GM19328 (cell line): ENCODE measurements around the gene FAM229B.
"Not testable (repeated sequence)": the region's sequence is repeated elsewhere in the genome, so short reads cannot be mapped to it uniquely, and the experiment has no call there.

Experiments used
- ATAC-seq: cut with Tn5 transposase; IDR thresholded peaks from one replicate; pipeline ENCODE4 v1.9.1; 2021; ENCODE audit warnings: mild to moderate bottlenecking, moderate library complexity; ENCODE audit not compliant: unreplicated experiment

The FAM229B gene

DNA sequence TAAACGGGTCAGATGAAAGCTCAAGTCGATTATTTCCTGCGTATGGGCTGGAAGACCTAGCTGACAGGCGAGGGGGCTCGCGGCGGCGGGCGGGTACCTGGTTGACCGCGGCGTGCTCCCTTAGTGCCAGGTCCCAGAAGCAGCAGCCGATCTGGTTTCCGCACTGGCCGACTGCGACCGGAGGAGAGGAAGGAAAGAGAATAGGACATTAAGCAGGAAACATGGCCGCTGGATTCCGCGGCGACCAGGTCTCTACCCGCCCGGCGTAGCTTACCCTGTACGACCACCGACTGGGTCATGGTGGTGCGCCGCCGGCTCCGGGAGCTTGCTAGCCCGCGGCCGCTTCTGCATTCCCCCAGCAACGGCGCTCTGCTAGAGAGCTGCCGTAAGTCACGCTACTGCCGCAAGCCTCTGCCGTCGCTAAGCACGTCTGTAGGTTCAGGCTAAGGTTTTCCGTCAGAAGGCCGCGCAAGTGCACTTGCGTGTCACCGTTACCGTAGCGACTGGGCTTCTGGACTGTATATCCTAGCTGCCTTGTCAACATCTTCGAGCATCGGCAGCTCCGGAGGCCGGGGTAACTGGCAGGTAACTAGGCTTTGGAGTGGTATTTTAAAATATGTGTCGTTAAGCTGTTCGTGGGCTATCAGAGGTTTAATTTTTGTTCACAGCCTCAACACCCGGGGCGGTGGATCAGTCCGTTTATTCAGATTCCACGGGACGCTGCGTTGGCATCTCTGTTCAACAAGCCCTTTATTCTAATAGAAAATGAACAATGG lies at the start of gene FAM229B, which contains the start of gene TUBE1:
Gene FAM229B (plus strand): TSS at position 456 of the 776 bp plus-strand sequence. CDS start 11,693 bp downstream, outside the sequence.
Gene TUBE1 (minus strand): TSS at position 347 of the 776 bp plus-strand sequence. CDS start 48 bp downstream, at position 299.
- peak; percentile 98 for ATAC-seq

GRCh38 chr6:112037783-112038216 lies 49.6 kb upstream of the FAM229B start:
- ATAC-seq, result no peak

DNA sequence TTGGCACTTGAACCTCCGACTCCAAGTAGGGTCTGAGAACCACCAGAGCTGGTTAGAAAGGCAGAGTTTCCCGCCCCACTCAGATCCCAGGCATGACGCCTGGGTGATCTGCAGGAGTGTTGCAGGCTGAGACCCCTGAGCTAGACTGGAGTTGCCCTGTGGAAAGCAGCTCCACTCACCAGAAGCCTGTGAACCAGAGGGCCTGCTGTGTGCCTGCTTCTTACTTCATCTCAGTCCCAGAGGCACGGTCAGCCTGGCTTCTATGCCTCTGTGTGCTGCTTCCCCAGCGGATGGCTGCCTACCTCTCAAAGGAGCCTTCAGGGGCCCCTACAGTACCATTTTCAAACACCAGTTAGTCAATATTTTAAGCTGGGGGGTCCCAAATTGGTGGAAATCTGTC lies 49.1 kb upstream of the FAM229B start:
- ATAC-seq, result no peak

- ATAC-seq, result no peak
These were observed 48.5 kb upstream of the FAM229B start for GRCh38 chr6:112038756-112039430.

- ATAC-seq, result no peak
These were observed 48.0 kb upstream of the FAM229B start for GRCh38 chr6:112039431-112039770.

DNA sequence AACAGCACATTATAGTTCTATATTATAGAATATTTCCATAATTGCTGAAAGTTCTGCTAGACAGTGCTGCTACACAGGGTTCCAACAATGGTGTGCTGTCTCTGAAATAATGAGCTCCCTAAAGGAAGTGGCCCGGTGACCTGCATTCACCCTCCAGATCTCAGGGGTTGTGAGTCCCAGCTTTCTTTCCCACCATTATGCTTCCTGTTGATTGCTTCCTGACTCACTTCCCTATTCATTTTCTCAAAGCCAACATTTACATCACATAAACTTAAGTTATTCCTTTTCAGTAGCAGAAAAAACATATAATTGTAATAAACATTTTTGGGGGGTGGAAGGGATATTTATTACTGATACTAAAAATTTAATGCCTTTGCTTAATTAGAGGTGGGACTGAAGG lies 46.4 kb upstream of the FAM229B start:
- ATAC-seq, result no peak

GRCh38 chr6:112041535-112041934 lies 45.9 kb upstream of the FAM229B start:
- ATAC-seq, result no peak

DNA sequence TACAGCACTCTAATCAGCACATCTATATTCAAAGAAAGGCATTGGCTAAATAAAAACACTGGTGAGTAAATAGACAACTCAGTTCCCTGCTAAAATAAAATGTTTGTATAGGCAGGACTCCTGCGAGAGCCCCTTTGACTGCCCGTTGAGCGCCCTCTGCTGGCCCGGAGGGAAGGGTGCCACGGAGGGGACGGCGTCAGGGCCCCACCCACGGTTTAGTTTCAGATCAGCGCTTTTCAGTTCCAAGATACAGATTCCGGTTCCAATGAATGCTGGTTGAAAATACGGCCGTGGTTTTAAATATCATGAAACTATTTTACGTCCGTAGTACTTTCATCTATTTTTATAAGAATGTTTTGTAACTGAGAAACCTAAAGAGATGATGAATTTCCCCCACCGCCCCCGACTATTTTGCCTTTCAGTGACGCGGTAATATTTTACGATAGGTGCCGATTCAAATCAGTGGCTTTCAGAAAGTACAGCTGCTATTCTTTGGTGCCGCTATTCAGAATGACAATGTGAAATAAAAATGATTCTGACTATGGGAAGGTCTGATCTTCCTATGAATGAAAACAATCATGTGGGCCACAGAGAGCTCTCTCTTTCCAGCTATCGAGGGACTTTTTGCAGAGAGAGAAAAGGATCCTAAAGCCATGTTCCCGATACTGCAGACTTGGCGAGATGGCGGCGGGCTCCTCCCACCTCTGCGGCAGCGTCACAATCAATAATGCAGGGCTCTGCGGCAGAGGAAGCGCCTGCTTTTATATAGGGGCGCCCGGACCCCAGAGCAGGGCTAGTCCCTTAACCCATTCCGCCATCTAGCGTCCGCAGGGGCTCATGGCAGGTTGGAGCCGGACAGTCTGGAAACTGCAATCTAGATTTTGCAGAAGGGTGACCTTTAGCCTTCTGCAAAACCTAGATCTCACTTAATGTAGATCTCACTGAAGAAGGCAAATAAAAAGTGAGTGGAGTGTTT lies 44.1 kb upstream of the FAM229B start:
- ATAC-seq, result peak; percentile 88

DNA sequence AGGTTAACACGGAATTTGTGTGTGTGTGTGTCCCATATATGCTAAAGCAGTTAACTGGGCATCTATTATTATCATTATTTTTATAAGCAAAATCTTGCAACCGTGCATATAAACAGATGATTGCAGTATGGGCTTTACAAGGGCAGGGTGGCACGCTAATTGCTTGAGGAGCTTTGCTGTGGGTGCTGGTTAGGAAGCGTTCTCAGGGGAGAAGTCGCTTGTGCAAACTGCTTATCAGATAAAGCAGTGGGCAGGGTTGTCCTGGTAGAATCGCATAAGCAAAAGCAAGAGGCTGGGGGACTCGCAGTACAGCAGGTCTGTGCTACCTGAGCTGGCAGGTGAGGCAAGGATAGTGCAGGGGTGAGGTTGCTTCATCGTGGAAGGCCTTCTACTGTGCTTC lies 43.2 kb upstream of the FAM229B start:
- no peak for ATAC-seq

GRCh38 chr6:112044856-112045255 lies 42.5 kb upstream of the FAM229B start:
- no peak for ATAC-seq

DNA sequence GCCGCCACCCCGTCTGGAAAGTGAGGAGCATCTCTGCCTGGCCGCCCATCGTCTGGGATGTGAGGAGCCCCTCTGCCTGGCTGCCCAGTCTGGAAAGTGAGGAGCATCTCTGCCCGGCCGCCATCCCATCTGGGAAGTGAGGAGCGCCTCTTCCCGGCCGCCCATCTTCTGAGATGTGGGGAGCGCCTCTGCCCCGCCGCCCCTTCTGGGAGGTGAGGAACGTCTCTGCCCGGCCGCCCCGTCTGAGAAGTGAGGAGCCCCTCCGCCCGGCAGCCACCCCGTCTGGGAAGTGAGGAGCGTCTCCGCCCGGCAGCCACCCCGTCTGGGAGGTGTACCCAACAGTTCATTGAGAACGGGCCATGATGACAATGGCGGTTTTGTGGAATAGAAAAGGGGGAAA lies 39.9 kb upstream of the FAM229B start:
- not testable (repeated sequence) for ATAC-seq

DNA sequence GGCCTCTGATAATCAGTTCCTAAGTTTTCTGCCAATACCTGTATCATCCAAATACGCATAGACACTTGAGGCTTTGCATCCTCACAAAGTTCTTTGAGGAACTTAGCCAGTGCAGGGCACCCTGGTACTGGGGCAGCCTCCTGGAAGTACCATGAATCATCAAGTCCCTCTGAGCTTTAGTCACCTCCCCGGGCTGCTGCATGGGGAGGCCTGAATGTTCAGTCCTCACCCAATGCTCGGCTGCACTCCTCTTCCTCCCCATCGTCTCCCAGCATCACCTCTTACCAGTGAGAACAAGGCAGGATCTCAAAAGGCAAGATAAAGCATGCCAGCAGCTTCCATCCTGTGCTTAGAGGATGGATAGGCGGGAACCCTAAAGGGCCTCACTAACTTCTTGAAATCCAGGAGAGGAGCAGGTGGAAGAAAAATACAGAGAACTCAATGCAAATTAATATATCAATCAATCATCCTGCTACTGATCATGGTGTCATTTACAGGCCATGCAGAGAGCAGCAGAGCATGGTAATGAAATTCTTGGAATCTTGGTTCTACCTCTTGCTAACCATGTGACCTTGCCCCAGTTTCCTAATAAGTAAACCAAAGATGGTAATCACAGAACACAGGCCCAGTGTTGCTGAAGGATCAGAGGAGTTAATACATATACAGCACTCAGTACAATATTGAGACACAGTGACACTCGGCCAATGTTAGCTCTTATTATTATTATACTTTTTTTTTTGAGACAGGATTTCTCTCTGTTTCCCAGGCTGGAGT lies 38.2 kb upstream of the FAM229B start:
- no peak for ATAC-seq

- no peak for ATAC-seq
These were observed 37.4 kb upstream of the FAM229B start for GRCh38 chr6:112049996-112050395.

GRCh38 chr6:112050429-112050828 lies 37.0 kb upstream of the FAM229B start:
- no peak for ATAC-seq

GRCh38 chr6:112051251-112051740 lies 36.1 kb upstream of the FAM229B start:
- ATAC-seq, result not testable (repeated sequence)

- ATAC-seq, result no peak
These were observed 33.4 kb upstream of the FAM229B start, which contains the start of gene CCN6 for GRCh38 chr6:112054001-112054400. Gene CCN6, plus strand, starts transcription at chr6:112054104. Its CDS starts 254 bp downstream, at chr6:112054358.

DNA sequence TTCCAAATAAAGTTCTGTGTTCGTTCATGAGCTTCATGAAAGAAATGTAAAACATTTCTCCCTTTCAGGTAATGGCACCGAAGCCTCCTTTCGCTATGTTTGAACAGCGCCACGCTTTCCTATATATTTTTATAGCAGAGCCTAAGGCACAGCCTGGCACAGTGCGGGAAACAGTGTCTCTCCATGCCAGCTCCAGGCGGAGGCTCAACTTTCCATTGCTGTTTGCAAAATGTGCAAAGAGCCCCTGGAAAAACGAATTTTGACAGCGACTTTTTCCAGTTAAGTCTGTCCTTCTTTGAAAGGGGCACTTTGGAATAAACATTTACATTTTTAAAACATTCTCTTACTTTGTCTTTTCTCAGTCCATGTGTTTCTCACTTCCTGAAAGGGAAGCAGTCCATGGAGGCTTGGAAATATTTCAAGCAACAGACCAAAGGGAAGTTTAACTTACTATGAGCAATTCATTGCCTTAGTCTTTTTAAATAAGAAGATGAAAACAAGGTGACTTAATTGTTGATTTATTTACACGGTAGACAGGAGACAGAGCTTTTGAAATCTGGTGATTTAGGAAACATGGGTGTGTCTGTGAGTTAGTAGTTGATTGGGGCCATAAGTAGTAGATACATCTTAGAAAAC lies 32.7 kb upstream of the FAM229B start:
- no peak for ATAC-seq

DNA sequence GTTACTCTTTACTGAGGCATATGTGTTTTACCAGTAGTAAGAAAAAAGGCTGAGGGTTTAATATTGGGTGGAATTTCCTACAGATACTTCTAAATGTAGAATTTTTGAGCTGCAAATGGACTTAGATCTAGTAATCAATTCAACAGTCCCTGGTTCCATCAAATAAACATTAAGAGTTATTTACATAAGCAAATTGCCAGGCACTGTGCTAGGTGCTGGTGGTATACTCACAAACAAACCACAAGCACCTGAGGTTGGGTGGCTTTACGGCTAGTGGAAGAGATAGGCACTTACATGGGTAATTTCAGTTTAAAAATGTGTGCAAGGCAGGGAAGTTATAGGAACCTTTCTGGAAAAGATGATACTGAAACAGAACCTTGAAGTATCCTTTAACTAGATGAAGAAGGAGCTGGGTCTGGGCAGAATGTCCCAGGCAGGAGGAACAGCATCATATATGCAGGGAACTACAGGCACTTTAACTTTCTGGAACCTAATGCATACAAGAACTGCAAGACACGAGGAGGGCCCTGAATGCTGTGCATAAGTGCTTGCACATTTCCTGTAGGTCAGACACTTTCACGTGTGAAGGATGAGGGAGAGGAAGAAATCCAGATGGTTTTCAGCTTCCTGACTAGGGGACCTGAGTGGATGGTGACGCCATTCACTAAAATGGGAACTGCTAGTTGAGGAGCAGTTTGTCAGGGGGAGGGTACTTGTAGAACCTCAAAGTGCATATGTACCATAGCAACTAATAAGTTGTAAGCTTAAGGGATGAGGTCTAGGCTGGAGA lies 29.0 kb upstream of the FAM229B start:
- no peak for ATAC-seq

- no peak for ATAC-seq
These were observed 25.8 kb upstream of the FAM229B start for GRCh38 chr6:112061605-112062004.
